ENCODE results near the gene RPL13. TPM values are rescaled to one million over a fixed set of nuclear protein-coding genes. Genes with fewer than 3 reads are reported as not detected.

Gene RPL13
- total and polyA plus RNA-seq, 9 of the 15 experiments (the other 6 are each of a cell fraction or from before 2014, with no cell fraction given): 227 to 6,042 (median 1,633) TPM

GRCh38 chr16:89582614-89583196 is 22.2 kb downstream of the RPL13 start (continued):
- TF ChIP-seq, protein P1, sequence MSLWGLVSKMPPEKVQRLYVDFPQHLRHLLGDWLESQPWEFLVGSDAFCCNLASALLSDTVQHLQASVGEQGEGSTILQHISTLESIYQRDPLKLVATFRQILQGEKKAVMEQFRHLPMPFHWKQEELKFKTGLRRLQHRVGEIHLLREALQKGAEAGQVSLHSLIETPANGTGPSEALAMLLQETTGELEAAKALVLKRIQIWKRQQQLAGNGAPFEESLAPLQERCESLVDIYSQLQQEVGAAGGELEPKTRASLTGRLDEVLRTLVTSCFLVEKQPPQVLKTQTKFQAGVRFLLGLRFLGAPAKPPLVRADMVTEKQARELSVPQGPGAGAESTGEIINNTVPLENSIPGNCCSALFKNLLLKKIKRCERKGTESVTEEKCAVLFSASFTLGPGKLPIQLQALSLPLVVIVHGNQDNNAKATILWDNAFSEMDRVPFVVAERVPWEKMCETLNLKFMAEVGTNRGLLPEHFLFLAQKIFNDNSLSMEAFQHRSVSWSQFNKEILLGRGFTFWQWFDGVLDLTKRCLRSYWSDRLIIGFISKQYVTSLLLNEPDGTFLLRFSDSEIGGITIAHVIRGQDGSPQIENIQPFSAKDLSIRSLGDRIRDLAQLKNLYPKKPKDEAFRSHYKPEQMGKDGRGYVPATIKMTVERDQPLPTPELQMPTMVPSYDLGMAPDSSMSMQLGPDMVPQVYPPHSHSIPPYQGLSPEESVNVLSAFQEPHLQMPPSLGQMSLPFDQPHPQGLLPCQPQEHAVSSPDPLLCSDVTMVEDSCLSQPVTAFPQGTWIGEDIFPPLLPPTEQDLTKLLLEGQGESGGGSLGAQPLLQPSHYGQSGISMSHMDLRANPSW (CRISPR knock-in tag; IDR thresholded peaks at IDR 0.05): no peak
- TF ChIP-seq, protein P2, sequence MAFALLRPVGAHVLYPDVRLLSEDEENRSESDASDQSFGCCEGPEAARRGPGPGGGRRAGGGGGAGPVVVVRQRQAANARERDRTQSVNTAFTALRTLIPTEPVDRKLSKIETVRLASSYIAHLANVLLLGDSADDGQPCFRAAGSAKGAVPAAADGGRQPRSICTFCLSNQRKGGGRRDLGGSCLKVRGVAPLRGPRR (CRISPR knock-in tag; IDR thresholded peaks at IDR 0.05): no peak
- TF ChIP-seq NR4A1 (CRISPR knock-in tag; IDR thresholded peaks at IDR 0.05) (no peak), NR4A1 (tag; IDR thresholded peaks at IDR 0.05) (no peak), DIDO1 (tag; IDR thresholded peaks at IDR 0.05; ENCODE audit: low read depth) (no peak), ZNF134 (CRISPR knock-in tag; conservative IDR thresholded peaks at IDR 0.05) (no peak), ZBTB9 (CRISPR knock-in tag; IDR thresholded peaks at IDR 0.05) (no peak), HMG20B (CRISPR knock-in tag; IDR thresholded peaks at IDR 0.05) (no peak), STAT5B (CRISPR knock-in tag; IDR thresholded peaks at IDR 0.05) (no peak), NEUROD1 (IDR thresholded peaks at IDR 0.05; ENCODE audit: borderline replicate concordance, low read depth, low read length, partially characterized antibody) (no peak)
- TF ChIP-seq, protein P3, sequence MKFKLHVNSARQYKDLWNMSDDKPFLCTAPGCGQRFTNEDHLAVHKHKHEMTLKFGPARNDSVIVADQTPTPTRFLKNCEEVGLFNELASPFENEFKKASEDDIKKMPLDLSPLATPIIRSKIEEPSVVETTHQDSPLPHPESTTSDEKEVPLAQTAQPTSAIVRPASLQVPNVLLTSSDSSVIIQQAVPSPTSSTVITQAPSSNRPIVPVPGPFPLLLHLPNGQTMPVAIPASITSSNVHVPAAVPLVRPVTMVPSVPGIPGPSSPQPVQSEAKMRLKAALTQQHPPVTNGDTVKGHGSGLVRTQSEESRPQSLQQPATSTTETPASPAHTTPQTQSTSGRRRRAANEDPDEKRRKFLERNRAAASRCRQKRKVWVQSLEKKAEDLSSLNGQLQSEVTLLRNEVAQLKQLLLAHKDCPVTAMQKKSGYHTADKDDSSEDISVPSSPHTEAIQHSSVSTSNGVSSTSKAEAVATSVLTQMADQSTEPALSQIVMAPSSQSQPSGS (CRISPR knock-in tag; IDR thresholded peaks at IDR 0.05): no peak
